Fibroblast of the aortic adventitia (primary cell): ENCODE data around the gene TMEM94. TPM values are rescaled to one million over a fixed set of nuclear protein-coding genes. Genes with fewer than 3 reads are reported as not detected.

ENCODE experiments used
- DNase-seq: peaks from one replicate; pipeline ENCODE4 v3.0.0-alpha.2; 2010; ENCODE audit warnings: low read depth
- H3K4me3 ChIP-seq: 2 replicates; pipeline ENCODE4 v1.5.1; 2011; ENCODE audit warnings: low read depth, mild to moderate bottlenecking, control low read depth, low read length, moderate library complexity
- total RNA-seq: library from RNA; depleted of rRNA; stranded (reverse); fragments of >200 nt; gene quantifications from 2 replicates; pipeline ENCODE4 v1.2.3, GENCODE V29; 2012; ENCODE audit warnings: low replicate concordance
- TF ChIP-seq, protein P1 (sequence below): IDR thresholded peaks from 2 replicates; pipeline ENCODE4 v1.5.1; 2011; ENCODE audit warnings: mild to moderate bottlenecking, low read length, control low read depth, inconsistent platforms; ENCODE audit not compliant: insufficient read depth

Gene TMEM94
- total RNA-seq, 1 donor, result 29.7 TPM

- no peak for DNase-seq
- TF ChIP-seq, protein P1, sequence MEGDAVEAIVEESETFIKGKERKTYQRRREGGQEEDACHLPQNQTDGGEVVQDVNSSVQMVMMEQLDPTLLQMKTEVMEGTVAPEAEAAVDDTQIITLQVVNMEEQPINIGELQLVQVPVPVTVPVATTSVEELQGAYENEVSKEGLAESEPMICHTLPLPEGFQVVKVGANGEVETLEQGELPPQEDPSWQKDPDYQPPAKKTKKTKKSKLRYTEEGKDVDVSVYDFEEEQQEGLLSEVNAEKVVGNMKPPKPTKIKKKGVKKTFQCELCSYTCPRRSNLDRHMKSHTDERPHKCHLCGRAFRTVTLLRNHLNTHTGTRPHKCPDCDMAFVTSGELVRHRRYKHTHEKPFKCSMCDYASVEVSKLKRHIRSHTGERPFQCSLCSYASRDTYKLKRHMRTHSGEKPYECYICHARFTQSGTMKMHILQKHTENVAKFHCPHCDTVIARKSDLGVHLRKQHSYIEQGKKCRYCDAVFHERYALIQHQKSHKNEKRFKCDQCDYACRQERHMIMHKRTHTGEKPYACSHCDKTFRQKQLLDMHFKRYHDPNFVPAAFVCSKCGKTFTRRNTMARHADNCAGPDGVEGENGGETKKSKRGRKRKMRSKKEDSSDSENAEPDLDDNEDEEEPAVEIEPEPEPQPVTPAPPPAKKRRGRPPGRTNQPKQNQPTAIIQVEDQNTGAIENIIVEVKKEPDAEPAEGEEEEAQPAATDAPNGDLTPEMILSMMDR, result no peak
- no peak overlapping the region for H3K4me3 ChIP-seq
Measured at GRCh38 chr17:75506888-75507287, 50.5 kb downstream of the TMEM94 start.

- H3K4me3 ChIP-seq, result no peak overlapping the region
- TF ChIP-seq, protein P1, result no peak
- DNase-seq, result no peak
Measured at GRCh38 chr17:75507733-75508719, 51.6 kb downstream of the TMEM94 start.

DNA sequence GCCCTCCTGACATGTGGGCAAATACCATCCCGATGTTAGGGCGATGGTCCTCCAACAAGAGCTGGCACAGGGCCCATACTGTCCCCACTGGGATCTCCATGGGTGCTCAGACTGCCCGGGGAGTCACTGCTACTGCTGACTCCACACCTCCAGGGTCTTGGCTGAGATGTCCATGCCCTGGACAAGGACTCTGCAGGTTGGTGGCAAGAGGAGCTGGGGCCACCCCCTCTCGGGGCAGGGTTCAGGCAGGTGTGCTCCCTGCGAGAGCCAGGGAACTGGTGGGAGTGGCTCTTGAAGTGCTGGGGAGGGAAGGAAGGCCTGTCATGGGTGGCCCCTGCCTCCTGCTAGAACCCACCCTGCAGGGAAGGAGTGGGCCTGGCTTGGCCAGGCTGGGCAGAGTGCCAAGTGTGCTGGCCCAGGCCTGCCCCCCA lies 52.5 kb downstream of the TMEM94 start:
- no peak overlapping the region for H3K4me3 ChIP-seq
- TF ChIP-seq, protein P1, result no peak
- DNase-seq, result no peak

DNA sequence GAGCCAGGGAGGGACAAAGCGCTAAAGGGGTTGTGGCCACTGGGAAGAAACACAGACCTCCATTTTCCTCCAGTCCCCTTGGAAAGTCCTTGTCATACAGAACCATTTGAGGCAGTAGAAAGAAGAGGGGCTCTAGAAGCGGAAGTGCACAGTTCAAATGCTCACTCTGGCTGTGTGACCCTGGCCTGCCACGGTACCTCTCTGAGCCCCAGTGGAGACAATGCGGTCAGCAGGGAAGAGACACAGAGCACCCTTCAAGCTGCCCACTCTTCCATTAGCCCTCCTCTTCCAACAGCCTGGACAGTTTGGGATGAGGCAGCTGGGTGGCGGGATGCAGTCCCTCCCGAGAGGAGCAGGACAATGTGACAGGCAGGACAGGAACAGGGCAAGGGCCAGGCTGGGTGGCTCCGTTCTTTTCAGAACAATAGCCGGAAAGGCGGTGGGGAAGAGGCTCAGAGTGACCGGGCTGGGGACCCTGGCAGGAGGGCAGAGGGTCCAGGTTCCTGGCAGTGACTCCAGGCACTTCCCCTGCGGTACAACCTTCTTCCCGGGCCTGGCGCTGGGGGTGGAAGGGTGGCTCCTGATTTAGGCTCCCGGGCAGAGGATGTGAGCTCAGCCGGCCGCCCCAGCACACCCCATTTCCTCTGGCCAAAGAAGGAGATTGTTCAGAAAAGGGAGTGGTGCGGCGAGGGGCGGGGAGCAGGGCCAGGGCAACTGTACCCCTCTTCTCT lies 53.3 kb downstream of the TMEM94 start:
- no peak overlapping the region for H3K4me3 ChIP-seq
- DNase-seq, result no peak
- TF ChIP-seq, protein P1, result no peak

- TF ChIP-seq, protein P1, result no peak
- DNase-seq, result no peak
- no peak overlapping the region for H3K4me3 ChIP-seq
Measured at GRCh38 chr17:75511270-75511609, 54.8 kb downstream of the TMEM94 start.

- H3K4me3 ChIP-seq, result no peak overlapping the region
- DNase-seq, result no peak
- TF ChIP-seq, protein P1, result no peak
Measured at GRCh38 chr17:75511610-75512575, 55.5 kb downstream of the TMEM94 start.
